Spleen (tissue), 7 donors: ENCODE data around the gene SNRPA1.

Source experiments
- CTCF ChIP-seq, 11 experiments: fragments of 200-600 bp in 7 of 11; fragments of 450-650 bp in 4 of 11; sonication (generic) in 4 of 11; IDR thresholded peaks in 8 of 11; conservative IDR thresholded peaks in 3 of 11; 1 replicate in 7 of 11; 2 replicates in 4 of 11; pipeline versions ENCODE4 v1.4.0 to v1.8.0; 2016 to 2021; ENCODE audit warnings: antibody characterized with exemption in 11 of 11, inconsistent platforms in 4 of 11, mild to moderate bottlenecking in 1 of 11
- POLR2A ChIP-seq, 3 donors: fragments of 450-650 bp; IDR thresholded peaks; one replicate each; pipeline ENCODE4 v1.5.1; 2017; ENCODE audit warnings: antibody characterized with exemption in 3 of 3, mild to moderate bottlenecking in 1 of 3
- POLR2AphosphoS5 ChIP-seq, 3 donors: sonication (generic); formaldehyde crosslinking; IDR thresholded peaks; one replicate each; pipeline ENCODE4 v1.5.1; 2017; ENCODE audit warnings: antibody characterized with exemption in 3 of 3
- donor health status: DM: no; HTN: no; CAD: no; lungs with moderate emphysema.
- donor health status: DM: no; HTN: no; CAD: no.
- donor health status: DM: no; HTN: no; CAD: no.

- TF ChIP-seq POLR2A (IDR thresholded peaks at IDR 0.05) (no peak), CTCF (IDR thresholded peaks at IDR 0.05 in 8 of 11, conservative IDR thresholded peaks at IDR 0.05 in 3 of 11) (no peak), POLR2AphosphoS5 (IDR thresholded peaks at IDR 0.05) (no peak)
These were observed 23.8 kb upstream of the SNRPA1 start for GRCh38 chr15:101318839-101319238.
